ENCODE measurements around the gene CD2BP2.

The CD2BP2 gene

DNA sequence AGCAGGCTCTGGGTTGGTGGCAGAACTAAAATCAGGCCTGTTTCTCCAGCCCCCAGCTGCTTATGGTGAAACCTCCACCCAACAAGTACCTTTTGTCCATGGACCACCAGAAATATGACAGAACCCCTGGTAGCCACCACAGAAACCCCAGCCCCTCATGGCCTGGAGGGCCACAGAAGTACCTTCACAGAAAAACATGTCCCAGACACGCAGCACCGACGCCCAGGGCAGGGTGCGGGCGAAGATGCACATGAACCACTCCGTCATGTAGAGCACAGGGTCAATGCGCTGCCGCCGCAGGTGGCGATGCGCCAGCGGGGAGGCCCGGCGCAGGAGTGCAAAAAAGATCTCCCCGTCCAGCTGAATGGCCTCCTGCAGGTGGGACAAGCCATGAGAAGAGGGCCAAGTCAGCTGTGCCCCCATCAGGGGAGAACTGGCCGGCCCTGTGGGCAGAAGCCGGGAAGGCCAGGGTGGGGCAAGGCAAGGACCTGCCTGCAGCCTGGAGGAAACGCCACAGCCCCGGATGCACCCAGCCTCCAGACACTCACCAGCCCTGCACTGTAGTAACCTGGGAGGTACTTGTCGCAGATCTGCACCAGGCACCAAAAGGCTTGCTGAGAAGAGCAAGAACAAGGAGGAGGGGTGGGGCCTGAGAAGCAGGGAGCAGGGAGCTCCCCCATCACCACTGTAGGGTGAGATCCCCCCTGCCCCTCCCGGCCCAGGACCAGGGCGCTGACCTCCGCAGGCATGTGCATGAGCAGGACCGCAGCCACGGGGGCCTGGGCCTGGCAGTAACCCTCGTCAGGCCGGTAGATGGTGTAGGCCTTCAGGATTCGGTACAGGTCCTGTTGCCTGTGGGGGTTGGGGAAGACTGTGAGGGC, 4.1 kb upstream of the CD2BP2 start:
- TF ChIP-seq NFIC (IDR thresholded peaks at IDR 0.05) (no peak), EGR1 (IDR thresholded peaks at IDR 0.05) (no peak), CEBPB (IDR thresholded peaks at IDR 0.05) (no peak), USF1 (IDR thresholded peaks at IDR 0.05) (no peak), CREB1 (IDR thresholded peaks at IDR 0.05; ENCODE audit: low read depth) (no peak), TEAD4 (IDR thresholded peaks at IDR 0.05) (no peak), FOXM1 (IDR thresholded peaks at IDR 0.05; ENCODE audit: borderline replicate concordance, low read depth) (no peak), RAD21 (IDR thresholded peaks at IDR 0.05; ENCODE audit: low read depth) (no peak), TAF1 (IDR thresholded peaks at IDR 0.05; ENCODE audit: low read depth) (no peak), YY1 (IDR thresholded peaks at IDR 0.05; ENCODE audit: low read depth) (no peak), MAX (IDR thresholded peaks at IDR 0.05) (no peak), EP300 (IDR thresholded peaks at IDR 0.05; ENCODE audit: borderline replicate concordance) (no peak), ZBTB7A (IDR thresholded peaks at IDR 0.05; ENCODE audit: low read depth) (no peak), TCF12 (IDR thresholded peaks at IDR 0.05; ENCODE audit: low read depth) (no peak)
- TF ChIP-seq, protein P1, sequence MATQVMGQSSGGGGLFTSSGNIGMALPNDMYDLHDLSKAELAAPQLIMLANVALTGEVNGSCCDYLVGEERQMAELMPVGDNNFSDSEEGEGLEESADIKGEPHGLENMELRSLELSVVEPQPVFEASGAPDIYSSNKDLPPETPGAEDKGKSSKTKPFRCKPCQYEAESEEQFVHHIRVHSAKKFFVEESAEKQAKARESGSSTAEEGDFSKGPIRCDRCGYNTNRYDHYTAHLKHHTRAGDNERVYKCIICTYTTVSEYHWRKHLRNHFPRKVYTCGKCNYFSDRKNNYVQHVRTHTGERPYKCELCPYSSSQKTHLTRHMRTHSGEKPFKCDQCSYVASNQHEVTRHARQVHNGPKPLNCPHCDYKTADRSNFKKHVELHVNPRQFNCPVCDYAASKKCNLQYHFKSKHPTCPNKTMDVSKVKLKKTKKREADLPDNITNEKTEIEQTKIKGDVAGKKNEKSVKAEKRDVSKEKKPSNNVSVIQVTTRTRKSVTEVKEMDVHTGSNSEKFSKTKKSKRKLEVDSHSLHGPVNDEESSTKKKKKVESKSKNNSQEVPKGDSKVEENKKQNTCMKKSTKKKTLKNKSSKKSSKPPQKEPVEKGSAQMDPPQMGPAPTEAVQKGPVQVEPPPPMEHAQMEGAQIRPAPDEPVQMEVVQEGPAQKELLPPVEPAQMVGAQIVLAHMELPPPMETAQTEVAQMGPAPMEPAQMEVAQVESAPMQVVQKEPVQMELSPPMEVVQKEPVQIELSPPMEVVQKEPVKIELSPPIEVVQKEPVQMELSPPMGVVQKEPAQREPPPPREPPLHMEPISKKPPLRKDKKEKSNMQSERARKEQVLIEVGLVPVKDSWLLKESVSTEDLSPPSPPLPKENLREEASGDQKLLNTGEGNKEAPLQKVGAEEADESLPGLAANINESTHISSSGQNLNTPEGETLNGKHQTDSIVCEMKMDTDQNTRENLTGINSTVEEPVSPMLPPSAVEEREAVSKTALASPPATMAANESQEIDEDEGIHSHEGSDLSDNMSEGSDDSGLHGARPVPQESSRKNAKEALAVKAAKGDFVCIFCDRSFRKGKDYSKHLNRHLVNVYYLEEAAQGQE (IDR thresholded peaks at IDR 0.05; ENCODE audit: low read depth): no peak

DNA sequence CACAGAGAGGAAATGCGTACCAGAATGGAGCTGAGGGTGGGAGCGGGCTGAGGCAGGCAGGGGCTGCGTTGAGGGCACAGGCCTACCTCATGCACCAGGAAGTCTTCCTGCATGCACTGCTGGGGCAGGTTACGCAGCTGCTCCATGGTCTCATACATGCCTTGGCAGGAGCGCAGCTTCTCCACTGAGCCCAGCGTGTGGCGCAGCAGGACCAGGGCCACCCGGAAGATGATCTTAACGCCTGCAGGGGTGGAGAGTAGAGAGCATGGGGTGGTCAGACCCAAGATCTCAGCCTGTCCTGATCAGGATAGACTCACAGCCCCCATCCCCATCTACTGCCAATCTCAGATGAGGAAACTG, 3.4 kb upstream of the CD2BP2 start:
- TF ChIP-seq TCF12 (IDR thresholded peaks at IDR 0.05; ENCODE audit: low read depth) (no peak), EGR1 (IDR thresholded peaks at IDR 0.05) (no peak), TAF1 (IDR thresholded peaks at IDR 0.05; ENCODE audit: low read depth) (no peak), USF1 (IDR thresholded peaks at IDR 0.05) (no peak), TEAD4 (IDR thresholded peaks at IDR 0.05) (no peak), EP300 (IDR thresholded peaks at IDR 0.05; ENCODE audit: borderline replicate concordance) (no peak), CREB1 (IDR thresholded peaks at IDR 0.05; ENCODE audit: low read depth) (no peak), YY1 (IDR thresholded peaks at IDR 0.05; ENCODE audit: low read depth) (no peak)

- TF ChIP-seq USF1 (IDR thresholded peaks at IDR 0.05): no peak
- no peak for TF ChIP-seq CREB1 (IDR thresholded peaks at IDR 0.05; ENCODE audit: low read depth)
- no peak for TF ChIP-seq NFIC (IDR thresholded peaks at IDR 0.05)
- no peak for TF ChIP-seq EP300 (IDR thresholded peaks at IDR 0.05; ENCODE audit: borderline replicate concordance)
- TF ChIP-seq ZBTB7A (IDR thresholded peaks at IDR 0.05; ENCODE audit: low read depth): no peak
- TF ChIP-seq, protein P1 (IDR thresholded peaks at IDR 0.05; ENCODE audit: low read depth): no peak
- no peak for TF ChIP-seq RAD21 (IDR thresholded peaks at IDR 0.05; ENCODE audit: low read depth)
- no peak for TF ChIP-seq TAF1 (IDR thresholded peaks at IDR 0.05; ENCODE audit: low read depth)
- no peak for TF ChIP-seq TEAD4 (IDR thresholded peaks at IDR 0.05)
- TF ChIP-seq TCF12 (IDR thresholded peaks at IDR 0.05; ENCODE audit: low read depth): no peak
- TF ChIP-seq FOXM1 (IDR thresholded peaks at IDR 0.05; ENCODE audit: borderline replicate concordance, low read depth): no peak
- no peak for TF ChIP-seq EGR1 (IDR thresholded peaks at IDR 0.05)
These were observed 2.8 kb upstream of the CD2BP2 start for GRCh38 chr16:30357715-30358576.

- TF ChIP-seq EGR1 (IDR thresholded peaks at IDR 0.05) (no peak), RAD21 (IDR thresholded peaks at IDR 0.05; ENCODE audit: low read depth) (no peak), CEBPB (IDR thresholded peaks at IDR 0.05) (no peak), TAF1 (IDR thresholded peaks at IDR 0.05; ENCODE audit: low read depth) (no peak), EP300 (IDR thresholded peaks at IDR 0.05; ENCODE audit: borderline replicate concordance) (no peak)
These were observed 2.1 kb upstream of the CD2BP2 start for GRCh38 chr16:30357085-30357714.

Data from Ishikawa (cell line).